RWPE2 (cell line): Measurements from ENCODE around the gene SLC13A5.

Experiments
- ATAC-seq: fragments of 200-7000 bp; cut with Tn5 transposase; 3 replicates; pipeline ENCODE4 v1.9.1; 2021; ENCODE audit warnings: low read depth
- DNase-seq: peaks from one replicate; pipeline ENCODE4 v3.0.0-alpha.2; 2020; ENCODE audit warnings: low spot score
- H3K27ac ChIP-seq: fragments of 450-650 bp; 2 replicates; pipeline ENCODE4 v1.5.1; 2017; ENCODE audit warnings: mild to moderate bottlenecking; ENCODE audit not compliant: poor library complexity, severe bottlenecking
- H3K27me3 ChIP-seq: fragments of 250-450 bp; sonication (Bioruptor Pico); 2 replicates; pipeline ENCODE4 v1.5.1; 2021; ENCODE audit warnings: mild to moderate bottlenecking, moderate library complexity; ENCODE audit not compliant: insufficient read depth, poor library complexity, severe bottlenecking
- H3K36me3 ChIP-seq: fragments of 250-450 bp; sonication (Bioruptor Pico); 2 replicates; pipeline ENCODE4 v1.5.1; 2020; ENCODE audit warnings: low read depth, mild to moderate bottlenecking, moderate library complexity
- H3K4me1 ChIP-seq: fragments of 250-450 bp; sonication (Bioruptor Pico); 2 replicates; pipeline ENCODE4 v1.5.1; 2021; ENCODE audit warnings: mild to moderate bottlenecking, moderate library complexity; ENCODE audit not compliant: insufficient read depth, poor library complexity, severe bottlenecking
- H3K4me3 ChIP-seq: fragments of 250-450 bp; sonication (Bioruptor Pico); 2 replicates; pipeline ENCODE4 v1.5.1; 2021; ENCODE audit warnings: mild to moderate bottlenecking, moderate library complexity; ENCODE audit not compliant: severe bottlenecking
- H3K9me3 ChIP-seq: fragments of 250-450 bp; sonication (Bioruptor Pico); 2 replicates; pipeline ENCODE4 v1.5.1; 2021; ENCODE audit warnings: mild to moderate bottlenecking, moderate library complexity; ENCODE audit not compliant: severe bottlenecking
- TF ChIP-seq, protein P1 (sequence below): fragments of 450-650 bp; IDR thresholded peaks from one replicate; pipeline ENCODE4 v1.5.1; 2017; ENCODE audit warnings: mild to moderate bottlenecking, moderate library complexity; ENCODE audit not compliant: poor library complexity, severe bottlenecking

The SLC13A5 gene

GRCh38 chr17:6638046-6638908 lies 74.9 kb downstream of the SLC13A5 start:
- no peaks in the 10 kb centered on the region for H3K27me3 ChIP-seq
- no peak overlapping the region for H3K4me3 ChIP-seq
- DNase-seq: no peak
- H3K4me1 ChIP-seq: peaks cover 13% of the 10 kb centered on the region
- no peak overlapping the region for H3K27ac ChIP-seq
- ATAC-seq: no peak
- H3K36me3 ChIP-seq: peaks cover 42% of the 10 kb centered on the region
- TF ChIP-seq, protein P1, sequence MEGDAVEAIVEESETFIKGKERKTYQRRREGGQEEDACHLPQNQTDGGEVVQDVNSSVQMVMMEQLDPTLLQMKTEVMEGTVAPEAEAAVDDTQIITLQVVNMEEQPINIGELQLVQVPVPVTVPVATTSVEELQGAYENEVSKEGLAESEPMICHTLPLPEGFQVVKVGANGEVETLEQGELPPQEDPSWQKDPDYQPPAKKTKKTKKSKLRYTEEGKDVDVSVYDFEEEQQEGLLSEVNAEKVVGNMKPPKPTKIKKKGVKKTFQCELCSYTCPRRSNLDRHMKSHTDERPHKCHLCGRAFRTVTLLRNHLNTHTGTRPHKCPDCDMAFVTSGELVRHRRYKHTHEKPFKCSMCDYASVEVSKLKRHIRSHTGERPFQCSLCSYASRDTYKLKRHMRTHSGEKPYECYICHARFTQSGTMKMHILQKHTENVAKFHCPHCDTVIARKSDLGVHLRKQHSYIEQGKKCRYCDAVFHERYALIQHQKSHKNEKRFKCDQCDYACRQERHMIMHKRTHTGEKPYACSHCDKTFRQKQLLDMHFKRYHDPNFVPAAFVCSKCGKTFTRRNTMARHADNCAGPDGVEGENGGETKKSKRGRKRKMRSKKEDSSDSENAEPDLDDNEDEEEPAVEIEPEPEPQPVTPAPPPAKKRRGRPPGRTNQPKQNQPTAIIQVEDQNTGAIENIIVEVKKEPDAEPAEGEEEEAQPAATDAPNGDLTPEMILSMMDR: no peak
- H3K9me3 ChIP-seq: no peaks in the 10 kb centered on the region

DNA sequence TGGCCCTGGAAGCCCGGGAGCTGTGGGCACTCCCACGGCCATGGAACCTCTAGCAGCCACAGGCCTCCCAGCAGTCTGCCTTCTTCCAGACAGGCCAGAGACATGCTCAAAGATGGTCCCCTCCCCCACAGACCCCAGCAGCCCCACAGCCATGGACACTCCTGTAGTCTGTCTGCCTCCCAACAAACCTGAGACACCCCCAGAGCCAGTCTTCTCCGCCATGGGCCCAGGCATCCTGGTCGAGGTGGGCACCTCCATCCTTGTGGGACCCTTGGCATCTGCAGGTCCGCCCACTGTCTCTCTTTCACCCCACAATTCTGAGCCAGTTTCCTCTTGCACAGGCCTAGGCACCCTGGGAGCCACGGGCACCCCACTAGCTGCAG lies 75.7 kb downstream of the SLC13A5 start:
- Histone ChIP-seq H3K9me3 (no peaks in the 10 kb centered on the region), H3K36me3 (peaks cover 44% of the 10 kb centered on the region), H3K27ac (no peak overlapping the region), H3K4me1 (peaks cover 7% of the 10 kb centered on the region), H3K4me3 (no peak overlapping the region), H3K27me3 (no peaks in the 10 kb centered on the region)
- TF ChIP-seq, protein P1: no peak
- DNase-seq (no peak), ATAC-seq (no peak)

DNA sequence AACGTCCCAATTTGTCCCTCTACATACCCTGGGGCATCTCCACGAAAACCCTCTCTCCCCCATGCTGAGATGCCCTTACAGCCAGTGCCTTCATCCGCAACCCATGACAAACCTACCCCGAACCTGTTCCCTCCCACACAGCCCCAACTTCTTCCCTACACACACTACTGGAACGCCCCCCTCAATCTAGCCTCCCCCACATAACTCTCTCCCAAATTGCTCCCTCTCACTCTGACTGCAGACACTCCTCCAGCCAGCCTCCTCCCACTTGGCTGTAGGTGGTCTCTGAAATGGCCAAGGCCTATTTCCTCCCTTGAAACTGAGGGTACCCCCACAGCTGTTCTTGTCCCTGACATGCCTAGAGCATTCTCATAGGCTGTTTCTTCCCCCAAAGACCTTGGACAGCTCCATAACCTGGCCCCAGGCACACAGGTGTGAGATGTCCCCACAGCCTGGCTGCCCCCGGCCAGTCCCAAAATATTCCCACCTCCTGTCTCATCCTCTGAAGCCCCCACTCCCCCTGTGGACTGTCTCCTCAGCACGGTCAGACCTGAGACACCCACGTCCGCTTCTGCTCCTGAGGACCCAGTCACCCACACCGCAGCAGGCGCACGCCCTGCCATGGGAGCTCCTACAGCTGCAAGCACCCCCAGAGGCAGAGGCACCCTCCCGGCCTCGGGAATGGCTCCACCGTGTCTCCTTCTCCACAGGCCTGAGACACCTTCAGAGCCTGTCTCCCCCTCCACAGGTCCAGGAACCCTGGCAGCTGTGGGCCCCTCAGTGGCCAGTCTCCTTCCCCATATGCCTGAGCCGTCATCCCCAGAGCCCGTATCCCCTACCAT lies 76.3 kb downstream of the SLC13A5 start:
- no peaks in the 10 kb centered on the region for H3K9me3 ChIP-seq
- no peak overlapping the region for H3K4me3 ChIP-seq
- no peak overlapping the region for H3K27ac ChIP-seq
- ATAC-seq (no peak), DNase-seq (no peak)
- H3K36me3 ChIP-seq: peaks cover 44% of the 10 kb centered on the region
- H3K4me1 ChIP-seq: peaks cover under 1% of the 10 kb centered on the region
- TF ChIP-seq, protein P1: no peak
- no peaks in the 10 kb centered on the region for H3K27me3 ChIP-seq

DNA sequence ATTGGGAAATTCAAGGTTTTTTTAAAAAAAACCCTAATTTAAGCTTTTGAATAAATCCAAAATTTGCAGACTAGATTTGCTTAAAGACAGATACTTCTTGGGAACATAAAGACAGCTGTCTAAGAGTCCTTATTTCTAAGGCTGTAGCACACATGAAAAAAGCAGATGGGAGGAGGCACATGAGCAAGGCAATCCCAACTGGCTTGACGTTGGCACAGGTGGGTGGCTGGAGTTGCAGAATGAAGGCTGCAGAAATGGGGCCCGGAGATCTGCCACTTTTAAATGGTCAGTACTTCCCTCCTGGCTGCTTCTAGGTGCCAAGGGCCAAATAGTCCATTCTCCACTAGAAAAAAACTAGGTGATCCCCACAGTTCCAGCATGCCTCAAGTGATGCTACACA lies 77.1 kb downstream of the SLC13A5 start:
- peaks cover 50% of the 10 kb centered on the region for H3K36me3 ChIP-seq
- no peak overlapping the region for H3K27ac ChIP-seq
- no peak overlapping the region for H3K4me3 ChIP-seq
- no peaks in the 10 kb centered on the region for H3K4me1 ChIP-seq
- no peaks in the 10 kb centered on the region for H3K9me3 ChIP-seq
- ATAC-seq (no peak), DNase-seq (no peak)
- TF ChIP-seq, protein P1: no peak
- no peaks in the 10 kb centered on the region for H3K27me3 ChIP-seq
